ENCODE data around the gene INAFM1. TPM values are rescaled to one million over a fixed set of nuclear protein-coding genes. Genes with fewer than 3 reads are reported as not detected.

The INAFM1 gene
- total and polyA plus RNA-seq, 11 donors: 4.8 to 14.0 (median 9.5) TPM

DNA sequence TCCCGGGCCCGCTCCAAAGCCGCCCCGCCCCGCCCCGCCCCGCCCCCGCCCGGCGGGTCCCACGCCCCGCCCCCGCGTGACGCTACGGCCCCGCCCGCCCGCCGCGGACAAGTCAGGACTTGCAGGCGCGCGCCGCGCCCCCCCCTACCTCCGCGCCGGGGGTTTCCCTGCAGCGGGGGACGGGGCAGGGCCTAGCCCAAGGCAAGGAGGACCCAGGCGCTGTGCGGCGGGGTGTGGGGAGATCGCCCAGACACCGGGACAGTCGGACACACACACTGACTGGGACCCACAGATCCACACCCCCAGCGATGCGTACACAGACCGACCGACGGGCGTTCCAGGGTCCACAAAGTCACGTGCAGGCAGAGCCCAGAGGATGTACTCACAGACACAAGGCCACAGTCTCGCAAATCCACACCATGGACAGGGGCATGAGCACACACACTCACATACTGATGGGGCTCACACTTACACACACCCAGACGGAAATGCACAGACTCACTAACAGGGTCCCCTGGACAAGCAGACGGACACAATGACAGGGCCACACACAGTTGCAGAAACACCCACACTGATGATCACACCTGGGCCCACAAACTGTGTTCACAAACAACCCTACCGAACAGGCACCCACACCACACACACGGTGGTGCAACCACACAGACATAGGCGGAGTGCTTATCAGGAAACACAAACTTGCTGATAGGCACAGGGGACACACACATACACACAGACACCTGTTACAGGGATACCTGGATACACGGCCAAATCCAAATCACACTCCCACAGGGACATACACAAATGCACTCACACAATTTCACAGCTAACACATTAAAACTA lies 43.2 kb upstream of the INAFM1 start:
- ATAC-seq (peak; percentile 32 to 49 (median 48)), DNase-seq (peak; percentile 90 to 95 (median 92))
- H3K27me3 ChIP-seq: no peaks in the 10 kb centered on the region
- peaks cover 0 to 58% (median 32%) of the 10 kb centered on the region in 12 donors for H3K4me1 ChIP-seq
- H3K27ac ChIP-seq: peak overlapping the region; percentile 36 to 100 (median 82)
- H3K4me3 ChIP-seq: peak overlapping the region; percentile 72 to 99 (median 96)
- no peaks in the 10 kb centered on the region for H3K36me3 ChIP-seq
- intact Hi-C loops (cut with DNase I): loop anchor here in 1 of 10 donors (2.0 kb wide), 1 partner anchor 13 kb away; no protein-coding TSS in a partner anchor
- no peaks in the 10 kb centered on the region for H3K9me3 ChIP-seq
- WGBS, 4 donors: 7 to 45% (median 10%) methylated on average over 6 to 51 of the region's 51 CpGs
- TF ChIP-seq, protein P1, sequence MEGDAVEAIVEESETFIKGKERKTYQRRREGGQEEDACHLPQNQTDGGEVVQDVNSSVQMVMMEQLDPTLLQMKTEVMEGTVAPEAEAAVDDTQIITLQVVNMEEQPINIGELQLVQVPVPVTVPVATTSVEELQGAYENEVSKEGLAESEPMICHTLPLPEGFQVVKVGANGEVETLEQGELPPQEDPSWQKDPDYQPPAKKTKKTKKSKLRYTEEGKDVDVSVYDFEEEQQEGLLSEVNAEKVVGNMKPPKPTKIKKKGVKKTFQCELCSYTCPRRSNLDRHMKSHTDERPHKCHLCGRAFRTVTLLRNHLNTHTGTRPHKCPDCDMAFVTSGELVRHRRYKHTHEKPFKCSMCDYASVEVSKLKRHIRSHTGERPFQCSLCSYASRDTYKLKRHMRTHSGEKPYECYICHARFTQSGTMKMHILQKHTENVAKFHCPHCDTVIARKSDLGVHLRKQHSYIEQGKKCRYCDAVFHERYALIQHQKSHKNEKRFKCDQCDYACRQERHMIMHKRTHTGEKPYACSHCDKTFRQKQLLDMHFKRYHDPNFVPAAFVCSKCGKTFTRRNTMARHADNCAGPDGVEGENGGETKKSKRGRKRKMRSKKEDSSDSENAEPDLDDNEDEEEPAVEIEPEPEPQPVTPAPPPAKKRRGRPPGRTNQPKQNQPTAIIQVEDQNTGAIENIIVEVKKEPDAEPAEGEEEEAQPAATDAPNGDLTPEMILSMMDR (IDR thresholded peaks at IDR 0.05): no peak
- no peak for TF ChIP-seq POLR2A (IDR thresholded peaks at IDR 0.05)

DNA sequence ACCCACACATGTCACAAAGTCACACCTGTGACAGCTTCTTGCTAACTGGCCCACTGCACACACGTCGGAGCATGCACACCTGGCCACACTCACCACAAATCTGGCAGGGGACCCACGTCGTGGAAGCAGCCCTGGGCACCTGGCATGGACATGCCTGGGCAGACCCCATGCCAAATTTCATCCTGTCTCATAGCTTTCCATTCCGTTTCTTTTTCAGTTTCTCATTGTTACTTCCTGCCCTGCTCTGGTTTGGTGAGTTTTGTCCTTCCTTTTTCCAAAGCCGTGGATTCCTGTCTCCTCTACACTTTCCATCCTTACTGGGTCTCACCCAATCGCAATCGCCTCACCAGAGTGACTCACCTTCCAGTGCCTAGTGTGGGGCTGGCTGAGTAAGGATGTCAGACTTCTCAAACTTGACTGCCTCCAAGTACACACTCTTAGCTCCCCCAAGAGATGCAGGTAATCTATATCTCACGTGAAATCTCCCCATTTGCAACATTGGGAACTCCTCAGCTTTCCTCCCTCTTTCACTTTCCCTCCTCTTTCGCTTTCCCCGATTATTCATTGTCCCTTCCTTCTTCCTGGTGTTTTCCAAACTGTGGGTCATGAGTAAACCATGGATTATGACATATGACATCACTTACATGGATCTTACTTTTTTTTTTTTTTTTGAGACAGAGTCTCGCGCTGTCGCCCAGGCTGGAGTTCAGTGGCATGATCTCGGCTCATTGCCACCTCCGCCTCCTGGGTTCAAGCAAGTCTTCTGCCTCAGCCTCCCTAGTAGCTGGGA lies 42.1 kb upstream of the INAFM1 start:
- H3K4me1 ChIP-seq: peaks cover 0 to 46% (median 21%) of the 10 kb centered on the region in 12 donors
- ATAC-seq (no peak), DNase-seq (no peak)
- intact Hi-C loops (cut with DNase I): no loop called here
- H3K27ac ChIP-seq: peak overlapping the region in 7 of 12 donors; percentile 30 to 100 (median 76)
- no peaks in the 10 kb centered on the region for H3K36me3 ChIP-seq
- no peaks in the 10 kb centered on the region for H3K9me3 ChIP-seq
- TF ChIP-seq, protein P1 (IDR thresholded peaks at IDR 0.05): no peak
- TF ChIP-seq POLR2A (IDR thresholded peaks at IDR 0.05): no peak
- H3K27me3 ChIP-seq: no peaks in the 10 kb centered on the region
- H3K4me3 ChIP-seq: peak overlapping the region in 4 of 12 donors; percentile 2 to 96 (median 59)
- 52 to 56% (median 55%) methylated on average over 16 of the region's 16 CpGs for WGBS, 4 donors

DNA sequence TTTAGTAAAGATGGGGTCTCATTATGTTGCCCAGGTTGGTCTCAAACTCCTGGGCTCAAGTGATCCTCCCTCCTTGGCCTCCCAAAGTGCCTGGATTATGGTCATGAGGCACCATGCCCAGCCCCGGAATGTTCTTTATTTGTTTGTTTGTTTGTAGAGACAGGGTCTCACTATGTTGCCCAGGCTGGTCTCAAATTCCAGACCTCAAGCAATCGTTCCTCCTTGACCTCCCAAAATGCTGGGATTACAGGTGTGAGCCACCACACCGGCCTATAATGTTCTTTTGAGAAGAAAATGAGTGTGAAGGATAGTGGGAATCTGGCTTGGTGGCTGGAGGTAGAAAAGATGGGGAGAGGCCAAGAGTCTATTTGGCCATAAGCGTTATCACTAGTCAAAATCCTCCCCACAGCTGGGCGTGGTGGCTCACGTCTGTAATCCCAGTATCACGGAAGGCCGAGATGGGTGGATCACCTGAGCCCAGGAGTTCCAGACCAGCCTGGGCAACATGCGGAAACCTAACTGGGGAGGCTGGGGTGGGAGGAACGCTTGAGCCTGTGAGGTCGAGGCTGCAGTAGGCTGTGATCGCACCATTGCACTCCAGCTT lies 38.5 kb upstream of the INAFM1 start:
- H3K27me3 ChIP-seq: peaks cover 0 to 19% (median 0%) of the 10 kb centered on the region in 9 donors
- H3K9me3 ChIP-seq: no peaks in the 10 kb centered on the region
- no peak for DNase-seq
- H3K27ac ChIP-seq: no peak overlapping the region
- intact Hi-C loops (cut with DNase I): no loop called here
- no peak overlapping the region for H3K4me3 ChIP-seq
- TF ChIP-seq, protein P1 (IDR thresholded peaks at IDR 0.05): no peak
- TF ChIP-seq POLR2A (IDR thresholded peaks at IDR 0.05): no peak
- no peaks in the 10 kb centered on the region for H3K36me3 ChIP-seq
- peaks cover 0 to 41% (median 25%) of the 10 kb centered on the region in 12 donors for H3K4me1 ChIP-seq
- 91 to 93% (median 92%) methylated on average over 12 of the region's 12 CpGs for WGBS, 4 donors
- no peak for ATAC-seq

Measured in heart left ventricle (tissue), 16 donors.